OCI-M1 (cell line): ENCODE results near the gene CDV3.

Source experiments
- DNase-seq: peaks from one replicate; lab custom pipeline; 2025; lab: John Stamatoyannopoulos, UW

Gene CDV3

DNA sequence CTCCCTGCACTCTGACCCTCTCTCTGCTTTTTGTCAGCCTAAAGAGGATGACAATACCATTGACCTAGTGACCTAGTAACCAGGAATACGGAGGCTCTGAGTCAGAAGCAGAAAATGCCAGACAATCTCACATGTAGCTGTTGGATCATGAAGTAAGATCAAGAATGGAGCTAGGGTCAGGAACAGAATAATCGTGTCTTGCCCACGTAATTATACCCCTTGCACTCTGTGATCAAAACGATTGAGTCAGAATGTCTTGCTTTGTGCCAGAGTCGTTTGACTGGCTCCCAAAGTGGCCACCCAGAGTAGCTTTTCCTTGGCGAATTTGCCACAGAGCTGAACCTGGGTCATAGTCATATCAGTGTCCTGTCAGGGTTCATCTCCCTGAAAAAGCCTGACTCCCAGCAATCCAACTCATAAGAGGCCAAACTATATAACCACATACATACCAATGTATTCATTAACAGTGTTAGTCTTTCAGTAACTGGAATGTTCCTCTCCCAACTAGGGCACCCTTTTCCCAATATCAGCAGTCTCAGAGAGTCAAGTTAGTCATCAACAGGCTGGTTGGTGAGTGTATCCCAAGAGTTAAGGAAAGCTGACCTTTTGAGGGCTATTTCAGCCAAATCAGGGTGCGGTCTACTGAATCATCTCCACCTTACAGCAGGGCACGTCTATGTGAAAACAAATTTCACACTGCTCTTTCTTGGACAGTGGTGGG, 5.0 kb upstream of the CDV3 start:
- DNase-seq, result no peak

DNA sequence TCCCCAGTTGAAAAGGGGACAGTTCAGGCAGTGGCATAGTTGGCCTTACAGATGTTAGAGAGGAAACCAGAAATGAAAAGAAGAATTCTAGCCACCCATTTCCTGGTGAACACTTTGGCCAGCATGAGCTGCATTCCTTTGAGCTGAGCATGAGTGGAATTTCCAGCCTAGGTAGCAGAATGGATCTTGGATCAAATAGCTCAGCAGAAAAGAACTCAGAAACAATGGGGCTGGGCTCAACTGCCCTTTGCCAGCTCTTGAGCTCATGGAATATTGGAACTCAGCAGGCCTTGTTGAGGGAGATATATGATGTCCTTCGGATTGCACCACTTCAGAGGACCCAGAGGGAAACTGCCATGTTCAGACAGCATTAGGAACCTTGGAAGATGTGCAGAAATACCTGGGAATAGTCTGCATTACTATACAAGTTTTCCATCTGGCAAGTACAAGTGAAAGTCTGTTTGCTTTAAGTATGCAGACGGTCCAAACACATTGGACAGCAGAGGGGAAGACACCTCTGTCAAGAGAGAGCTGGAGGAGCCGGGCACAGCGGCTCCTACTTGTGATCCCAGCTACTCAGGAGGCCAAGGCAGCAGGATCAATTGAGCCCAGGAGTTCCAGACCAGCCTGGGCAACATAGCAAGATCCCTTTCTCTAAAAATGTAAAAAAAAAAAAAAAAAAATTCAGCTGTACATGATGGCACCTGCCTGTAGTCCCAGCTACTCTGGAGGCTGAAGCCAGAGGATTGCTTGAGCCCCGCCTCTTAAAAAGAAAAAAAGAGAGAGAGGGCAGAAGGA, 3.1 kb upstream of the CDV3 start:
- DNase-seq, result no peak

DNA sequence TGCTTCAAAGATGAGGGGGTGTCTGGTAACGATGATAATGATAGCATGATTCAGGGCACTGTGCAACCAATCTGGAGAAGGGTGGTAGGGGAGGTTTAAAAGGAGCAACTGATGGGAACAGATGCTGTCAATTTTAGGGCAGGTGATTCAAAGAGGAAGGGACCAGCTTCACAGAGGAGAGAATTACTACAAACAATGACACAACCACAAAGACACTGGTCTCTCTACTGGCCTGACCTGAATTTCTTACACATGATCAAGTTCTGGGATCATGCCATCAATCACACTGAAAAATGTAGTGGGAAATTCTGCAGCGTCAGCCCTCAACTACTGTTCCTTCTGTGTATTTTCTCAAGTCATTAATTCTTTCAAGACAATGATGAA, 2.6 kb upstream of the CDV3 start:
- no peak for DNase-seq

DNA sequence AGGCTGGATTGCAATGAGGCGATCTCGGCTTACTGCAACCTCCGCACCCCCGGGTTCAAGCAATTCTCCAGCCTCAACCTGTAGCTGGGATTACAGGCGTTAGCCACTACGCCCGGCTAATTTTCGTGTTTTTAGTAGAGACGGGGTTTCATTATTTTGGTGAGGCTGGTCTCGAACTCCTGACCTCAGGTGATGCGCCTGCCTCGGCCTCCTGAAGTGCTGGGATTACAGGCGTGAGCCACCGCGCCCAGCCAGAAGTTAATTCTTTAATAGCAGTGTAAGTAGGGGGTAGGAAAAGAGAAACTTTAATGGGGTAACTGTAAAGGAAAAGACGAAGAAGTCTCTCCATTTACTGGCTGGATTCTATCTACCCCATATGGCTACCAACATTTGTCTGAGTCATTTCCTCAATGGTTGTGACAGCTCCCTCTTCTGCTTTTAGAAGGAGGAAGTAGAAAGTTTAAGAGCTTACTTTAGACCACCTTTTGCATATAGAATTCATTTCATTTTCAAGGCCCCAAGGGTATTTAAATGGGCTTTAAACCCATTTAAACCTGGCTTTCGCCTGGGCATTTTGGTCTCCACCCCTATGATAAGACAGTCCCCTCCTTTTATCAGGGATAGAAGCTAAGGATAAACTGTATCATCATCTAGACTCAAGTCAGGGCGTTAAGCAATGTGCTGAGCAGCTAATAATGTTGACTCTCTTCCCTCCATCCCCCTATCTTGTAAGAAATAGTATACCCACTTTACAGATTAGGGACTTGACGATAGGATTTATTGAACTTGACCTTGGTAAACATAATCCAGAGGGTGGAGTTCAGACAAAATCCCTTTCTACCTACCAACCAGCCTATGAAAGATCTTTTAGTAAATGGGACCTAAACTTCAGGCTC, 1.1 kb upstream of the CDV3 start:
- DNase-seq, result no peak

DNA sequence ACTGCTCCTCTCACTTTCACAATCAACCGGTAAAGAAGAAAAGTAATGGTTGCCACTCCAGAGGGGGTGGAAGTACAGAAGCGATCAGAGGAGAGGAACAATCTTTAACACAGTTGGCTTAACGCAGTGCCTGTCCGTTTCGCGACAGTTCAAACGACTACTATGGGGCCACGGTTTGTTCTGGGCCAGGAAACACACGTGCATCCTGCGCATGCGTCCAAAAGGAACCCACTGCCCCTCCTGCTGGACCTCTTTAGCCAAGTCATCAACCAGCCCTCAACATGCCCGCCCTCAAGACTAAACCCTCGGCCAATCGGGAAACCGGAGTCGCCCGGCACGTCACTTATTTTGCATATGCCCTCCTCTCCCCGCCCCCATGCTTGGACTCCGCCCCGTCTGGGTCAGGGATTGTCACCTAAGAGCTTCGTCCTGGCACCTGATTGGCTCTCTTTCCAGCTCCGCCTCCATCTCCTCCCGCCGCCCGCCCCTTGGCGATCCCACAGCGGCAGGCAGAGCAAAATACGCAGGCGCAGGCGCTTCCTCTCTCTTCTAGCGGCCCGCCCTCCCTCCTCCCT, 345 bp upstream of the CDV3 start:
- DNase-seq, result no peak

DNA sequence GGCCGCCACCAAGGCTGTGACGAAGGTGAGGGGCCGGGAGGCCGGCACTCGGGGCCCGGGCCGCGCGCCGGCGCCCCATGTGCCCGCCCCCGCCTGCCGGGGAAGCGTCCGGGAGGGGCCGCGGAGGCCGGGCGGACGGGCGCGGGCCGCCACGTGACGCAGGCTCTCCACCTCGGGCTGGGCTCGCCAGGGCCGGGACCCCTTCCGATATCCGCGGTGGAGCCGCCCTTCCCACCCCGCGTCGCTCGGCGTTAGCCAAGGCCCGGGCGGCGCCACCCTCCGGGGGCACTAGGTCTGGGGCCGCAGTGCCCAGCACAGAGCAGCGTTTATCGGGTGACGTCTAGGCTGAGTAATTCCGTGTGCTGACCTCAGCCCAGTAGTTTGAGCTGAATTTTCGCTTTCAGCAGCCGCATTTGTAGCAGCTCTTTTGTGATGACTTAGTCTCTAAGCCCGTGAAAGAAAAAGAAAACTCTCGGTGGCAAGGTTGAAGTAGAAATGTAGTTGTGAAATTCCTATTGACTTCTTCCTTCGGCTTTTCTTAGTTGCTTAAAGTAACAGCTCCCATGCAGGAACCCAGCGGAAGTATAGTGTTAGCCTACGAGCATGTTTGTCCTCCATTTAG, 885 bp downstream of the CDV3 start:
- DNase-seq, result no peak

DNA sequence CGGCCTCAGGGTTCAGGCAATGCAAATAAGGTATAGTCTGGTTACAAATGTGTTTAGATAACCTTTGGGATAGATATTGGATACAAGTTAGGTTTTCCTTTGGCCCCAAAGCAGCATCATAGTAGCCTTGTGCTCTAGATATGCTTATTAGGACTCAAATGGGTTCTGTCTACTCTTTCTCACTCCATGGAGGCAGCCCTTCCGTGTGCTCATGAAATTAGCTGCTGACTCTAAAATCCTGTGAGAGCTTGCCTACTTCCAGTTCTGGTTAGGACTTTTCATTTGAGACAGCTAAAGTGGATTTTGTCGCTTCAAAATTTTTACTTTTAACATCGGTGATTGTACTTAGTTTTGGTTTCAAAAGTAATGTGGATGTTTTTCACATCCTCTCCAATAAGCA, 1.6 kb downstream of the CDV3 start:
- no peak for DNase-seq

DNA sequence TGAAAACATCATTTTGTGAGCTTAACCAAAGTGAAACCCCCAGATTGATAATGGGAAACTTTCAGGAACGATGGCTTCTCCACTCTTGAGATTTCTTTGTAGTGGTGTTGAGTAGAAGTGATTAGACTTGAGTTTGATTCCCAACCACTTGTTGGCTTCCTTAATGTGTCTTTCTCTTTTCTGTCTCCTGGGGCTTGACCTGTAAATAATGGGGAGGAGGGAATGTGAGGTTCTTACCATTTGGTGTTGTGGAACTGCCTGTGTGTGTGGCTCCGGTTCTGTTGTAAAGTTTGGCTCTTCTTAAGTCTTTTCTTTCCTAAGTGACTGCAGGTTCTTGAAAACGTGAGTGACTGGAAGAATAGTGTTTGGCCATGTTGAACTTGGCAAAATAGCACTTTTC, 2.7 kb downstream of the CDV3 start:
- no peak for DNase-seq

DNA sequence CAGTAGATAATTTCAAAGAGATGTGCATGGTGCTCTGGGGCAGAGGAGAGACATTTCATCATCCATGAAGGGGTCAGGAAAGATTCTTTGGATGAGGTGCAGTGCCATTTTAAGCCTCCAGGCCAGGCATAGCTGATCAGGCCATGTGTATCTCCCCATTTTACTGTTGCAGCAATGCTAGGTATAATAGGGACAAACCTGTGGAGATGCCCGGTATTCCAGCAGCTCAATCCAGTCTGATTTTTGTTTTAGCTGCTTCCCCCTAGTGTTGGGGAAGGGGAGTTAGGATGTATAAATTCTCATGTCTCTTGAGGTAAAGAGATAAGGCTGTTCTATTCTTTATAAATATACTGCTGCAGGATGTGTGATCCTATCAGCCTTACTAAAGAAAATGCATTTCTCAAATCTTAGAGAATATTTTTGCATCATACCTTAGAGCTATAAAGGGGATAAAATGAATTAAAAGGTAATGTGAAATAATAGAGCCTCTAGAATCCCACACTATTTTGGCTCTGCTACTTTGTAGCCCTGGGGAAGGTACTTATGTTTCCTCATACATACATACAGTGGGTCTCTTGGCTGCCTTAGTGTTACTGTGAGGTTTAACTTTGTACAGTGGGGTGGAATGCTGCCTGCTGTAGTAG, 5.2 kb downstream of the CDV3 start:
- no peak for DNase-seq

DNA sequence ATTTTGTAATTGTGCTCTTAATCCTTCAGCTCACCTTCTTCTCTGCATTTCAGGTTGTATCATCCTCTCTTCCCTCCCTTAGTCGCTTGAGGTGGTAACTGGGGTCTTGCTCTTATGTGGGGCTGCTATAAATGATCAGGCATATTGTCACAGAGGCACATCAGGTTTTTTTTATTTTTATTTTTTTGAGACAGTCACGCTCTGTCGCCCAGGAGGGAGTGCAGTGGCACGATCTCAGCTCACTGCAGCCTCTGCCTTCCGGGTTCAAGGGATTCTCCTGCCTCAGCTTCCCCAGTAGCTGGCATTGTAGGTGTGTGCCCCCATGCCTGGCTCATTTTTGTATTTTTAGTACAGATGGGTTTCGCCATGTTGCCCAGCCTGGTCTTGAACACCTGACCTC, 9.9 kb downstream of the CDV3 start:
- no peak for DNase-seq

DNA sequence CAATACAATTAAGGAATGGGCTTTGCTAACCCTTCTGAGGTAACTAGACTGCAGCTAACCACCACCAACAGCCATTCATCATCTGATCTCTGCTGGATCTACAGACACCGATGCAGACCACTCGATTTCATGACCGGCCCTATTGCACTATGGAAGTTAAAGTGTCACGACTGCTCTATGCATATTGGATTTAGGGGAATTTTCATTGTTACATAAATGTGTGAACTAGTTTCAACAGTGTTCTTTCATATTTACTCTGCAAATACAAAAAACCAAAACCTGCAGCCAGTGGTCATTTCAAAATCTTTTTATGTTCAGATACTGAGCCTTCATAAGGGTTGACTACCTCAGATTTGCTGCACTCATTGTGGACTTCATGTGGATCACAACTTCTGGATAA, 14.5 kb downstream of the CDV3 start:
- DNase-seq, result no peak

DNA sequence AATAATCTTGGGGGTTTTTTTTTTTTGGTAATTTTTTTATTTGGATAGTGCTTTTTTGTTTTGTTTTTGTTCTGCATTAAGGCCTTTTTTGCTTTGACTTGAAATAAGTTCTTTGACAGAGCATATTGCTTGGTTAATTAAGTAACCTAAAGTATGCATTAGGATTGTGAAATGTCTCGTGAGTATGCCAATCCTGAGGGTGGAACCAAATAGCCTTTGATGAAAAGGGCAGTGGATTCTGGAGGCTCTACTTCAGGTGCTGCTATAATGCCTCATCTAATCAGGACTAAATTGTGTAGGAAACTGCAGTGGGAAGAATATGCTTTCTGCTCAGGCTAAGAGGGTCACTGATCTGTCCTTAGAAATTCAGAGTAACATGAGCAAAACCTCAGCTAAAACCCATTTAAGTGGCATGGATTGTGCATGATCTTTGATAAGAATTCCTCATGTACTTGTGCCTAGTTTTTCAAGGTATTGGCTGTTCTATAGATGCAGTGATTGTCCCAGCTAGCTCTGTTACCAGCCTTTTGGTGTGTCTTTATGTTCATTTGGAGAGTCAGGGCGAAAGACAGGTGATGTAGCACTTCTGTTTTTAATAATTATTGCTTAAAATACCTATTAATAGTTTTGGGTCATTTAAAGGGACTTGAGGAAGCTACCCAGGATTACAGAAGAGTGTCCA, 15.4 kb downstream of the CDV3 start:
- DNase-seq, result no peak

DNA sequence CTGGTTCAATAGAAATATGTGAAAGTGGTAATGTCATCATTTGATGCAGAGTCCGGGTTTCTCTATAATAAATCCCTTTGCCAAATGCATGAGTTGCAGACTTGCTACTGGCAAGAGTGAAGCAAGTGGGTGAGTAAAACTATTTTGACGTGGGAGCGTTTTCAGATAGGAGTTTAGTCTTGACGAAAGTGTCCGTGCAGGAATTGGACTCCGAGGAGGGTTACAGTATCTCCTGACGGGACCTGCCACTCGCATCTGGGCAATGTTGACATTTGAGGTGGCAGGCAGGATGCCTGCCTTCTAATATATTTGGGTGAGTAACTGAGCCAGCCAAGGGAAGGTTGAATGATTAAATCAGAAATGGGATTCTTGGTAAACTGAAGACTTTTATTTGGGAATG, 16.0 kb downstream of the CDV3 start:
- DNase-seq, result no peak

DNA sequence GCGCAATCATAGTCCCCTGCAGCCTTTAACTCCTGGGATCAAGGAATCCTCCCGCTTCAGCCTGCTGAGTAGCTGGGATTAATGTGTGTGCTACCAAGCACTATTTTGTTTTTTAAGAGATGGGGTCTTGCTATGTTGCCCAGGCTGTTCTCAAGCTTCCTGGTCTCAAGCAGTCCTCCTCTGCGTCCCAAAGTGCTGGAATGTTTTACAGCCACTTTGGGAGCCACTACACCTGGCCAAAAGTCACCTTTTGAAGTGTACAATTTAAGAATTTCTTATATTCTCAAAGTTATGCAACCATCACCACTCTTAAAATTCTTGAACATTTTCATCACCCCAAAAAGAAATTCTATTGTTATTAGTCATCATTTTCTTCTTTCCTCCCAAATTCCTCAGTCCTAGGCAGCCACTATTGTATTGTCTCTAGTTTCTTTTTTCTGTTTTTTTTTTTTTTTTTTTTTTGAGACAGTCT, 17.8 kb downstream of the CDV3 start:
- DNase-seq, result no peak

DNA sequence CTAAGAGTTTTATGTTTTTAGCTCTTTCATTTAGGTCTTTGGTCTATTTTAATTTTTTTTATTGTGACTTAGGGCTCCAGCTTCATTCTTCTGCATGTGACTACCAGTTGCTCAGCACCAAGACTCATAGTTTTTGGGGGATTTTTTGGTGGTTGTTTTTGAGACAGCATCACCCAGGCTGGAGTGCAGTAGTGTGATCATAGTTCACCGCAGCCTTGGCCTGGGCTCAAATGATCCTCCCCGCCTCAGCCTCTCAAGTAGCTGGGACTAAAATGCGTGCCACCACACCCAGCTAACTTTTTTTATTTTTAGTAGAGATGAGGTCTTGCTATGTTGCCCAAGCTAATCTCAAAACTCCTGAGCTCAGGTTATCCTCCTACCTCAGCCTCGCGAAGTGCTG, 19.4 kb downstream of the CDV3 start:
- DNase-seq, result no peak

DNA sequence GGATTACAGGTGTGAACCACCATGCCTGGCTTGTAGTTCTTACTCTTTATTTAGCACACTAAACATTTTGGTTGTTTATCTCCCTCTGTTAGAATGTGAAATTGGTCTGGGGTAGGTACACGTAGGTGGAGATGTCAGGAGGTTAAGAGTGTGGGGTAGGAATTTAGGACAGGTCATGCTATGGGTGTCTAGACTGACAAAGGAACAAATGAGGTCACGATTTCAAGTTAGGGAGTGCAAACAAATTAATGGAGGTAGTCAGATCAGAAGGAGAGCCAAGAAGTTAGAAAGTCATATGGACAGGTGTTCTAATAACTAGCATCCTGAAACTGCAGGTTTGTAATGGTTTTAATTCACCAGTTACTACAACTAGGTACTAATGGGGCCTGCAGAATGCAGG, 19.8 kb downstream of the CDV3 start:
- no peak for DNase-seq

DNA sequence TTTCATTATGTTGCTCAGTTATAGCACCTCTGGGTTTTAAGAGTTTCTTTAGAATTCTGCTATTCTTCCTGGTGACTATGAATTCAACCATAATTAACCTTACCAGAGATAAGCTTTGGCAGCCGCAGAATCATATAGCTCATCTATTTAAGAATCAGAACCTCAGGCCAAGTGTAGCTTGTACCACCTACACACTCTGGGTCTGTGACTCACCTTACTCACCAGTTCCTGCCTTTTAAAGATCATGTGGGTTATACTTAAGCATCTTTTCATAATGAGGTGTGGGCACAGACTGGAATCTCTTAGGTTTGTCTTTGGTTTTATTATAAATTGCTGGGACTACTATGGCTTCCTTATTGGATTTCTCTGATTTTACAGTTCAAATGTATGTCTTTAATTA, 21.9 kb downstream of the CDV3 start:
- no peak for DNase-seq

DNA sequence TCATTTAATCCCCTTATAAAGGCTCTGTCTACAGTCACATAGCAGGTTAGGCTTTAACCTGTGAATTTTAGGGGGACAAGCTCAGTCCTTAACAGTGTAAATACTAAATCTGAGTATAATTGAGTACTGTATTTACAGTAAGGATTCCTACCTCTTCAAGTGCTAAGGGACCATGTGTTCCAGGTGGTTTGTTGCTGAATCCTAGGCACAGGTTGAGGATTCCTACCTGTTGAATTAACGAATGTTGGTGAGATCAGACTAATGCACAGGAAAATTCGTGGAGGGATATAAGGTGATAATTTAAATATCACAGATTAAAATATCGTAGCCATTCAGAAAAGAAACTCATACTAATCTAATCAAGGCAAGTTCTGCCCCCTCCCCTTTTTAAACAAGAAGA, 24.9 kb downstream of the CDV3 start:
- no peak for DNase-seq

DNA sequence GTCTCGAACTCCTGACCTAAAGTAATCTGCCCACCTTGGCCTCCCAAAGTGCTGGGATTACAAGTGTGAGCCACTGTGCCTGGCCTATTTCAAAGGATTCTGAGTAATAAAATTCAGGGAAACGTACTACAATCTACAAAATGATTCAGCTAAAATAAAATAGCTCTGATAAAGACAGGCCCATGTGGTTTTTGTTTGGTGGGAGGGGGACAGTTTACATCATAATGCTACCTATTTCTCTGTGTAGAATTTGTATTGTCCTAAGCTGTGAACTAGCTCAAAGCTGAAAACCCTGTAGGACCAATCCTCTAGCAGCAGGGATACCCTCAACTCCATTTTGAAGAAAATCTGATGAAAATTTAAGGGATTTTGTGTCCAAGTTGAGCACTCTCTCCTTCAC, 25.8 kb downstream of the CDV3 start:
- peak; percentile 86 for DNase-seq

DNA sequence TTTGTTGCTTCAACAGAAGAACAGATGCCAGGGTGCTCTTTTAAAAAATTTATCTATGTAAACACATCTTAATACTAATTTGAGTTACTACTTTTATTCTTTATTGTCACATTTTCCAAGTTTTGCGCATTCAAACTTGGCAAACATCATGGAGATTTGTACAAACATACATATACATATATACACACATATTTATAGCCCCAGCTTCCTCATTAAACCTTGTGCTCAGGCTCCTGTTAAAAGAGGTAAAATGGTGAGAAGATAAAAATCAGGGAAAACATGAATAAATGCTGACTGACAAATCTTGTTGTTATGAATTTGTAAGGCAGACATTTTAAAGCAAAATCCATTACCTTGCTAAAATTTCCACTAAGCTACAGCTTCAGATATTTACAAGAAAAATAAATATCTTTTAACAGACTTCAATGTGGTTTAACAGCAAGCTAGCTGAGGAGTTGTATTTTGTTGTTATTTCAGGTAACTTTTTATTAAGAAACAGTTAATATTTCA, 27.1 kb downstream of the CDV3 start:
- DNase-seq, result no peak

DNA sequence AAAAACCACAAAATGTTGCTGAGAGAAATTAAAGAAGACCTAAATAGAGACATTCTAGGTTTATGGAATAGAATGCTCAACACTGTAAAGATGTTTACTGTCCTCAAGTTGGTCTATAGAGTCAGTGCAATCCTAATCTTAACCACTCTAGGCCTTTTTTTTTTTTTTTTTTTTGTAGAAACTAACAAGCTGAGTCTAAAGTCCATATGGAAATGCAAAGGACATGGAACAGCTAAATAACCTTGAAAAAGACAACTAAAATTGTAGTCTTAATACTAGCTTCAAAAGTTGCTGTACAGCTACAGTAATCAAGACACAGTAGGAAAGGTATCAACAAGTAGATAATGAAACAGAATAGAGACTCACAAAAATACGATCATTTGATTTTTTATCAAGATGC, 32.9 kb downstream of the CDV3 start:
- no peak for DNase-seq
